Neural cell (in vitro differentiated cells): ENCODE data around the gene OR10K2. TPM values are rescaled to one million over a fixed set of nuclear protein-coding genes. Genes with fewer than 3 reads are reported as not detected.

Experiments used
- H2AFZ ChIP-seq: fragments of 200-600, 300-800 bp; sonication (generic), shearing (Covaris generic); 2 replicates; pipeline ENCODE4 v1.6.0; 2014; ENCODE audit warnings: low read depth, mild to moderate bottlenecking, antibody characterized with exemption, low read length, moderate library complexity
- H3F3A ChIP-seq: fragments of 200-600 bp; shearing (Covaris generic); 2 replicates; pipeline ENCODE4 v1.6.1; 2016; ENCODE audit warnings: mild to moderate bottlenecking, moderate library complexity, mixed read lengths, antibody characterized with exemption, low read length; ENCODE audit not compliant: insufficient read depth, poor library complexity, severe bottlenecking
- H3K27ac ChIP-seq: fragments of 200-600, 300-800 bp; sonication (generic), shearing (Covaris generic); 2 replicates; pipeline ENCODE4 v1.5.1; 2014; ENCODE audit warnings: mild to moderate bottlenecking, low read length, moderate library complexity
- H3K27me3 ChIP-seq: fragments of 300-800, 200-600 bp; sonication (generic), shearing (Covaris generic); 2 replicates; pipeline ENCODE4 v1.6.0; 2014; ENCODE audit warnings: mild to moderate bottlenecking, low read depth, low read length, moderate library complexity; ENCODE audit not compliant: insufficient read depth
- H3K36me3 ChIP-seq: fragments of 300-800, 200-600 bp; sonication (generic), shearing (Covaris generic); 2 replicates; pipeline ENCODE4 v1.5.1; 2014; ENCODE audit warnings: mild to moderate bottlenecking, antibody characterized with exemption, low read length, moderate library complexity; ENCODE audit not compliant: insufficient read depth
- H3K4me2 ChIP-seq: fragments of 300-800, 200-600 bp; sonication (generic), shearing (Covaris generic); 2 replicates; pipeline ENCODE4 v1.6.0; 2014; ENCODE audit warnings: mild to moderate bottlenecking, low read length
- H3K4me3 ChIP-seq: fragments of 300-800, 200-600 bp; sonication (generic), shearing (Covaris generic); 2 replicates; pipeline ENCODE4 v1.5.1; 2014; ENCODE audit warnings: mild to moderate bottlenecking, low read length, moderate library complexity
- H3K79me2 ChIP-seq: fragments of 200-600 bp; shearing (Covaris generic); replicated peaks from 2 replicates; pipeline ENCODE4 v1.6.0; 2014; ENCODE audit warnings: mild to moderate bottlenecking, low read length, moderate library complexity; ENCODE audit not compliant: insufficient read depth
- H3K9ac ChIP-seq: fragments of 300-800, 200-600 bp; sonication (generic), shearing (Covaris generic); 2 replicates; pipeline ENCODE4 v1.6.1; 2016; ENCODE audit warnings: mild to moderate bottlenecking, low read length, mixed read lengths
- H3K9me2 ChIP-seq: fragments of 200-600 bp; shearing (Covaris generic); 2 replicates; pipeline ENCODE4 v1.6.1; 2016; ENCODE audit warnings: mild to moderate bottlenecking, low read length, mixed read lengths; ENCODE audit not compliant: insufficient read depth
- H3K9me3 ChIP-seq: fragments of 200-600, 300-800 bp; sonication (generic), shearing (Covaris generic); 2 replicates; pipeline ENCODE4 v1.6.1; 2016; ENCODE audit warnings: mild to moderate bottlenecking, mixed run types, low read length, moderate library complexity, mixed read lengths
- H4K20me1 ChIP-seq: fragments of 200-600 bp; shearing (Covaris generic); 2 replicates; pipeline ENCODE4 v1.6.1; 2016; ENCODE audit warnings: mild to moderate bottlenecking, mixed run types; ENCODE audit not compliant: insufficient read depth
- CTCF ChIP-seq: fragments of 450-650 bp; IDR thresholded peaks from 2 replicates; pipeline ENCODE4 v1.5.1; 2014; ENCODE audit warnings: antibody characterized with exemption, mild to moderate bottlenecking, moderate library complexity; ENCODE audit not compliant: poor library complexity, severe bottlenecking
- EP300 ChIP-seq: fragments of 450-650 bp; conservative IDR thresholded peaks from 2 replicates; pipeline ENCODE4 v1.6.1; 2014; ENCODE audit warnings: antibody characterized with exemption, mild to moderate bottlenecking, moderate library complexity; ENCODE audit not compliant: poor library complexity, severe bottlenecking
- EZH2 ChIP-seq: fragments of 200-600, 300-800 bp; shearing (Covaris generic), sonication (generic); IDR thresholded peaks from 2 replicates; pipeline ENCODE4 v1.6.1; 2014; ENCODE audit warnings: antibody characterized with exemption, low read length, borderline replicate concordance, mild to moderate bottlenecking; ENCODE audit not compliant: insufficient read depth, poor library complexity, severe bottlenecking
- MXI1 ChIP-seq: fragments of 450-650 bp; conservative IDR thresholded peaks from 2 replicates; pipeline ENCODE4 v1.6.1; 2014; ENCODE audit warnings: antibody characterized with exemption, mild to moderate bottlenecking; ENCODE audit not compliant: poor library complexity, severe bottlenecking
- POLR2AphosphoS5 ChIP-seq: IDR thresholded peaks from 2 replicates; pipeline ENCODE4 v1.6.1; 2012
- RAD21 ChIP-seq: fragments of 450-650 bp; conservative IDR thresholded peaks from 2 replicates; pipeline ENCODE4 v1.6.1; 2014; ENCODE audit warnings: antibody characterized with exemption, mild to moderate bottlenecking, moderate library complexity
- REST ChIP-seq: IDR thresholded peaks from 2 replicates; pipeline ENCODE4 v1.6.1; 2012; ENCODE audit warnings: borderline replicate concordance
- SMC3 ChIP-seq: fragments of 450-650 bp; conservative IDR thresholded peaks from 2 replicates; pipeline ENCODE4 v1.6.1; 2014; ENCODE audit warnings: antibody characterized with exemption, mild to moderate bottlenecking, moderate library complexity; ENCODE audit not compliant: poor library complexity
- TAF1 ChIP-seq: IDR thresholded peaks from 2 replicates; pipeline ENCODE4 v1.6.1; 2012; ENCODE audit warnings: low read depth
- polyA plus RNA-seq: library from polyadenylated mRNA; depleted of rRNA; stranded (reverse); fragments of >200 nt; gene quantifications from 2 replicates; pipeline ENCODE4 v1.2.3, GENCODE V29; 2014

Gene OR10K2
- polyA plus RNA-seq, 1 donor from 2014 or later, result not detected

- no peak overlapping the region for H3K27ac ChIP-seq
- no peaks in the 10 kb centered on the region for H3K27me3 ChIP-seq
- H3F3A ChIP-seq, result no peaks in the 10 kb centered on the region
- H3K79me2 ChIP-seq, result no peaks in the 10 kb centered on the region
- no peaks in the 10 kb centered on the region for H3K9me2 ChIP-seq
- no peak overlapping the region for H3K4me2 ChIP-seq
- no peaks in the 10 kb centered on the region for H3K36me3 ChIP-seq
- H2AFZ ChIP-seq, result no peak overlapping the region
- H3K9me3 ChIP-seq, result peaks cover 3% of the 10 kb centered on the region
- TF ChIP-seq EP300 (no peak), TAF1 (no peak), RAD21 (no peak), EZH2 (no peak)
- no peaks in the 10 kb centered on the region for H4K20me1 ChIP-seq
- H3K4me3 ChIP-seq, result no peak overlapping the region
- no peak overlapping the region for H3K9ac ChIP-seq
Measured at GRCh38 chr1:158454537-158454936, 28.5 kb upstream of the OR10K2 start.

GRCh38 chr1:158445376-158445775, 19.3 kb upstream of the OR10K2 start:
- Histone ChIP-seq H3K36me3 (no peaks in the 10 kb centered on the region), H3K4me2 (no peak overlapping the region), H3K4me3 (no peak overlapping the region), H4K20me1 (no peaks in the 10 kb centered on the region), H3F3A (no peaks in the 10 kb centered on the region), H3K9me2 (no peaks in the 10 kb centered on the region), H3K27me3 (no peaks in the 10 kb centered on the region), H3K9me3 (no peaks in the 10 kb centered on the region), H3K79me2 (no peaks in the 10 kb centered on the region), H3K27ac (no peak overlapping the region), H3K9ac (no peak overlapping the region), H2AFZ (no peak overlapping the region)
- TF ChIP-seq CTCF (no peak), TAF1 (no peak), SMC3 (no peak), RAD21 (no peak), REST (no peak), MXI1 (no peak), EP300 (no peak), EZH2 (no peak), POLR2AphosphoS5 (no peak)

GRCh38 chr1:158434741-158435140, 8.7 kb upstream of the OR10K2 start:
- Histone ChIP-seq H3K4me3 (no peak overlapping the region), H4K20me1 (no peaks in the 10 kb centered on the region), H2AFZ (no peak overlapping the region), H3K27ac (no peak overlapping the region), H3K9ac (no peak overlapping the region), H3F3A (no peaks in the 10 kb centered on the region), H3K9me3 (no peaks in the 10 kb centered on the region), H3K4me2 (no peak overlapping the region), H3K79me2 (no peaks in the 10 kb centered on the region), H3K9me2 (no peaks in the 10 kb centered on the region), H3K36me3 (no peaks in the 10 kb centered on the region), H3K27me3 (no peaks in the 10 kb centered on the region)
- TF ChIP-seq TAF1, result no peak
- no peak for TF ChIP-seq EZH2
- TF ChIP-seq CTCF, result no peak
- no peak for TF ChIP-seq MXI1
- TF ChIP-seq SMC3, result no peak
- no peak for TF ChIP-seq RAD21
- no peak for TF ChIP-seq POLR2AphosphoS5
- TF ChIP-seq EP300, result no peak
- no peak for TF ChIP-seq REST
